Activated naive CD8-positive, alpha-beta T cell (primary cell): Measurements from ENCODE around the gene EVA1A.

ENCODE experiments used
- H3K27ac Mint-ChIP-seq: one replicate; pipeline ENCODE4 v1.8.0; 2021; ENCODE audit warnings: mixed read lengths
- H3K27me3 Mint-ChIP-seq: one replicate; pipeline ENCODE4 v1.8.0; 2021; ENCODE audit warnings: mixed read lengths
- H3K36me3 Mint-ChIP-seq: one replicate; pipeline ENCODE4 v1.8.0; 2021; ENCODE audit warnings: mixed read lengths
- H3K4me1 Mint-ChIP-seq: one replicate; pipeline ENCODE4 v1.8.0; 2021; ENCODE audit warnings: low read depth, mixed read lengths
- H3K4me3 Mint-ChIP-seq: one replicate; pipeline ENCODE4 v1.8.0; 2021; ENCODE audit warnings: mild to moderate bottlenecking, mixed read lengths
- H3K9me3 Mint-ChIP-seq: one replicate; pipeline ENCODE4 v1.8.0; 2021; ENCODE audit warnings: low read depth, mixed read lengths

EVA1A gene

DNA sequence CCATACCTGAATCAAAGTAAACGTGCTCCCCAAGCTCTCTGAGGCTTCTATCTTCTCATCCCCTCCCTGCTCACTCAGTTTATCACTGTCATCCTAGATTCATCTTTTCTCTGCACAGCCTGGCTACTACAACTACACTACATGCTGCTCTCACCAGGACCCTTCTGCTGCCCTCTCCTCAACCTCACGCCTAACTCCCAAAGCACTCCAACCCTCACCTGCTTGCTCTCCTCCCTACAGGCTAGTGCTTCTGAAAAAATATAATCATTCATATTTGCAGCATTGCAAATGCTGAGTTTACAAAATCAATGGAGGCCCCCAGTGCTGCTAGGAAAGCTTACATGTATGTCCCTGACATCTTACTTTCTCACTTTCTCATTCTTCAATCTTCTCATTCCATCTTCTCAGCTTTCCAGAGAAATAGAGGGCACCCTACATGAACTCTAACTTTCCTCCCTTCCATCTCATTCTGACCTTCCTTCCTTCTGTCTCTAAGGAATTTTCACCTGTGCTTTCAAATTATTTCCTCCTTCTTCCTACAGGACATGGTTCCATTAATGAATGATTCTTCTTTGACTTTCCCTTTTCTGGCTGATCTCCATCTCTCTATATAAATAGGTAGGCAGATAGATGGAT is 36.3 kb downstream of the EVA1A start:
- H3K4me3 Mint-ChIP-seq: no peak overlapping the region
- H3K27ac Mint-ChIP-seq: no peak overlapping the region
- H3K27me3 Mint-ChIP-seq: peaks cover 8% of the 10 kb centered on the region
- no peaks in the 10 kb centered on the region for H3K9me3 Mint-ChIP-seq
- H3K36me3 Mint-ChIP-seq: no peaks in the 10 kb centered on the region
- H3K4me1 Mint-ChIP-seq: no peaks in the 10 kb centered on the region

DNA sequence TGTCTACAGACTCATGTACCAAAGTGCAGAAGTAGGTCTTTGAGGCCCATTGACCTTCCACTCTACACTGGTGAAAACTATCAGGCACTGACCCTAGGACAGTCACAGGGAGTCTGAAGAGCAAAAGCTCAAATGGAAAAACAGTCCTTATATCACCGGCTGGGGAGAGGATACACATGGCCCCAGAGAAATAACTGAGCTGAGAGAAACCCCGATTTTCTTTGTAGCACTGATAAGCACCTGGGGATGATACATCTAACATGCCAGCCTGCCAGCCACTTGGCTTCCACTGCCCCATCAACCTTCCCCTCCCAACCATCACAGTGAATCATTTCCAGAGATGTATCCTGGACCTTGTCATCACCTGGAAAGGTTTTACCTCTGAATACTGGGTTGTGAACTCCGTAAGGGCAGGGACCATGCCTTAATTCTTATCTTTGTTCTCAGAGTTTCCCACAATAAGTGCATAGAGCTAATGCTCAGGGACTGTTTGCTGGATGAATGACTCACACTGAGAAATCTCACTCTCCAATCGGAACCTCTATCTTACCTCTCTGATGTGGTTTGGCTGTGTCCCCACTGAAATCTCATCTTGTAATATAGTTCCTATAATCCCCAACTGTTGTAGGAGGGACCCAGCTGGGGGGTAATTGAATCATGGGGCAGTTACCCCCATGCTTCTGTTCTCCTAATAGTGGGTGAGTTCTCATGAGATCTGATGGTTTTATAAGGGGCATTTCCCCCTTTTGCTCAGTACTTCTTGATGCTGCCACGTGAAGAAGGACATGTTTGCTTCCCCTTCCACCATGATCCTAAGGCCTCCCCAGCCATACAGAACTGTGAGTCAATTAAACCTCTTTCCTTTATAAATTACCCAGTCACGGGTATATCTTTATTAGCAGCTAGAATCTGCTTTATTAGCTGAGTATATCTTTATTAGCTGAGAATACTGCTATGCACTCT is 37.1 kb downstream of the EVA1A start:
- no peaks in the 10 kb centered on the region for H3K9me3 Mint-ChIP-seq
- H3K27me3 Mint-ChIP-seq: peaks cover 7% of the 10 kb centered on the region
- no peak overlapping the region for H3K4me3 Mint-ChIP-seq
- H3K36me3 Mint-ChIP-seq: no peaks in the 10 kb centered on the region
- H3K4me1 Mint-ChIP-seq: no peaks in the 10 kb centered on the region
- no peak overlapping the region for H3K27ac Mint-ChIP-seq

DNA sequence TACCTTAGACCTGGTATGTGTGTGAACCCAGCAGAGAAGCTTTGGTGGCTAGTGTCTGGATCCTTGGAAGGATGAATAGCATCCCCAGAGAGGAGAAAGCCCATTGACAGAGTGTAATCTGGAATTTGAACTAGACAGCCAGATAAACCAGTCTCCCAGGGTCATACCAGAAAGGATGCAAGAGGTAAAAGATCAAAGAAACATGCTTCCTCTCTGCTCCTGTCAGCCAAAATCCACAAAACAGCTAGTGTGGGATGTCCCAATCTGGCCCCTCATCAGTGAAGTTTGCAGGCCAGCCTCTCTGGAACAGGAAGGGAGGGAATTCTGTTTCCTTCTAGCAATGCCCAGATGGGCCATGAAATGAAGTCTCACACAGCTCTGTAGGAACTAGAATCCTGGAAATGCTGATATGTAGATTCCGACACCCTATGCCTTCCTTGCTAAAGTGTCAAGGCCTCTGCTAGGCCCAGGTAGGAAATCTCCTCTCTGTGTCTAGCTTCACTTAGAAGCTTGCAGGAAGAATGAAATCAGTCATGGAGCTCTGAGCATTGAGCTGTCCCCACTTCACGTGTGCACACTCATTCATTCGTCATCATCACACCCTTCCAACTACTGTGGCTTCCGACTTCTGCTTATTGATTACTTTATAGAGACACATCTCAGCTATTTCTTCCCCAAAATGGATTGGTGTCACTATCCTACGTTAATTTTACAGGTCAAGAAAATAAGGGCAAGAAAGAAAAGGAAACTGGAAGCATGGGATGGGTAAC is 38.0 kb downstream of the EVA1A start:
- Mint-ChIP-seq H3K27ac (no peak overlapping the region), H3K27me3 (peaks cover 7% of the 10 kb centered on the region), H3K4me1 (no peaks in the 10 kb centered on the region), H3K36me3 (no peaks in the 10 kb centered on the region), H3K9me3 (no peaks in the 10 kb centered on the region), H3K4me3 (no peak overlapping the region)

DNA sequence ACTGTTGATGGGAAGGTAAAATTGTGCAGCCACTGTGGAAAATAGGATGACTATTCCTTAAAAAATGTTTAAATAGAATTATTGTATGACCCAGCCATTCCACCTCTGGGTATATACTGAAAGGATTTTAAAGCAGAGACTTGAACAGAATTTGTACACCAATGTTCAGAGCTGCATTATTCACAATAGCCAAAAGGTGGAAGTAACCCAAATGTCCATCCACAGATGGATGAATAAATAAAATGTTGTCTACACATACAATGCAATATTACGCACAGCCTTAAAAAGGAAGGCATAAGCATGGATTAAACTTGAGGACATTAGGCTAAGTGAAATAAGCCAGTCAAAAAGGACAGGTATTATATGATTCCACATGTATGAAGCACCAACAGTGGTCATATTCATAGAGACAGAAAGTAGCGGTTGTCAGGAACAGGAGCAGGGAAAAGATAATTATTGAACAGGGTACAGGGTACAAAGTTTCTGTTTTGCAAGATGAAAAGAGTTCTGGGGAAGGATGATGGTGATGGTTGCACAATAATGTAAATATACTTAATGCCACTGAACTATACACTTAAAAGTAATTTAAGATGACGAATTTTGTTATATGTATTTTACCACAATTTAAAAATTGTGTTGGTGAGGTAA is 39.4 kb downstream of the EVA1A start:
- no peaks in the 10 kb centered on the region for H3K4me1 Mint-ChIP-seq
- H3K36me3 Mint-ChIP-seq: no peaks in the 10 kb centered on the region
- H3K27me3 Mint-ChIP-seq: peaks cover 3% of the 10 kb centered on the region
- no peak overlapping the region for H3K27ac Mint-ChIP-seq
- H3K4me3 Mint-ChIP-seq: no peak overlapping the region
- no peaks in the 10 kb centered on the region for H3K9me3 Mint-ChIP-seq

DNA sequence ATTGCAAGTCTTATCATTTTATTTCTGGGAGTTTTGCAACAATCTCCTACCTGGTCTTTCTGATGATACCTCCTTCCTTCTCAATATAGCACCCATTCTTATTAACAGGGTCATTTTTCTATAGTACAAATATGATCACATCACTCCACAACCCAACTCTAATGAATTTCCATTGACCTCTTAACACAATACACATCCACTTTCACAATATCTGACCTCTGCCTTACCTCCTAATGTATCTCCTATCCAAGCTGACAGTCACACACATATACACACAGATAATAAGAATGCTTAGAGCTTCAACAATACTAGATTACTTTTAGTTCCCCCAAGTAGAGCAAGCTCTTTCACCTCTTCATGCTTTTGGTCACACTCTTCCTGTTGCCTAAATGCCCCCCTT is 40.9 kb downstream of the EVA1A start:
- Mint-ChIP-seq H3K4me1 (no peaks in the 10 kb centered on the region), H3K9me3 (no peaks in the 10 kb centered on the region), H3K27ac (no peak overlapping the region), H3K4me3 (no peak overlapping the region), H3K36me3 (no peaks in the 10 kb centered on the region), H3K27me3 (peaks cover 3% of the 10 kb centered on the region)

DNA sequence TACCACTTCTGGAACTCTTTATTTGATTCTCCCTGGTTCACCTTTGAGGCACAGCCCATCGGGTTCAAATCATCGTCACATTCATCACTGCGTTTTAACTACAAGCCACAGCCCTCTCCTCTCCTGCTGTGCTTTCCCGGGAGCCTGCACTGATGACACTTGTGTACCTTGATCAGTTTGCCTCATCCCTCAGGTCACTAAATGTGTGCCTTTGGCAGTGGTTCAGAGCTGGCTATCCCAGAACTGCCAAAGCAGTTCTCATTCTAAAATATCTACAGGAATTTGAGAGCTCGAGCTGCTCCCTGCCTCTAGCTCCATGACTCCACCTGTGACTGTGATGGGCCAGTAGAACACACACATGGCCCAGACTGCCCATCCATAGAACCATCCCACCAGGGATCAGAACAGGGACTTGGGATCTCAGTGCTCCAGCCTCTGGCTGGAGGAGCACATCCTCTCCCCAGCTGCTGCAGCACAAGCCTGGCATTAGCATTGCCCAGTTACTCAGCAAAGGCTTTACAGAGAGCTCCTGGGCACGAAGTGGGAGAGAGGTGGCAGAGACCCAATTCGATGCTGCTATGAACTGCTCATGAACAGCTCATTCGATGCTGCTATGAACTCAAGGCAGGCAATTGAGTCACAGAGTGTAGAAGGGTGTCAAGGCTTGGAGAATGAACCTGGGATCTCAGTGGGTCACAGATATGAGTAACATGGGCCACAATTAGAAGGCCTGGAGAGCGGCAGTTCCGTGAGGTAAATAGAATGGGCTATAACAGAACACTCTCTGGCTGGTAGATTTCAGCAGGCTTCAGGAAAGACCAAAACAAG is 41.9 kb downstream of the EVA1A start:
- H3K36me3 Mint-ChIP-seq: no peaks in the 10 kb centered on the region
- no peaks in the 10 kb centered on the region for H3K4me1 Mint-ChIP-seq
- H3K4me3 Mint-ChIP-seq: no peak overlapping the region
- H3K9me3 Mint-ChIP-seq: no peaks in the 10 kb centered on the region
- H3K27me3 Mint-ChIP-seq: peaks cover 3% of the 10 kb centered on the region
- no peak overlapping the region for H3K27ac Mint-ChIP-seq

DNA sequence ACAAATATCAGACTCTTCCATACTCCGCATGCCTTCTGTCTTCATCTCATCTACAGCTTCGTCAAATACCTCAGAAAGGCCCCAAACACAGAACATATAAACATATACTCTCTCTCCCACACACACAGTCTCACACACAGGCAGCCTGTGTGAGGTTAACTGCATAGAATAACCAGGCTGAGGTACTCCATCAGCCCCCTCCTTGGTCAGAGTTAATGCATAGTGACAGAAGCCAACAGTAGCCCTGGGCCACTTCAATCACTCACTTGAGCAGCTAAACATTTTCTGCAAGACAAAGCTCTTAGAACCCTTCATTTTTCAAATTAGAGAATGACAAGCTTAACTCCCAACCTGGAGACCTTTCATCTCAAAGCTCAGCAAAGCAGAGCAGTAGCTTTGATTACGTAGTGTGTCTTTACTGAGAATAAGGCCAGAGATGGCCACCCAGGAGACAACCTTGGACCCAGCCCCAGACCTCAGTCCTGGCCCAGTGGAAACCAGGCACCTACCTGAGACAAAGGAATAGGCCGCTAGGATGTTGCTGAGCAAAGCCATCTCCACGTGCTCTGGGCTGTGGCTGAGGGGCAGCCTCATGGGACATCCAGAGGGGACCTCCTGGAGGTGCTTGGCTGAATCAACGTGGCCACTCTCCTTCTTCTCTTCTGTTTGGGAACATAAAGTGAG is 43.0 kb downstream of the EVA1A start:
- Mint-ChIP-seq H3K4me1 (no peaks in the 10 kb centered on the region), H3K4me3 (no peak overlapping the region), H3K9me3 (peaks cover 4% of the 10 kb centered on the region), H3K27ac (no peak overlapping the region), H3K27me3 (no peaks in the 10 kb centered on the region), H3K36me3 (no peaks in the 10 kb centered on the region)

DNA sequence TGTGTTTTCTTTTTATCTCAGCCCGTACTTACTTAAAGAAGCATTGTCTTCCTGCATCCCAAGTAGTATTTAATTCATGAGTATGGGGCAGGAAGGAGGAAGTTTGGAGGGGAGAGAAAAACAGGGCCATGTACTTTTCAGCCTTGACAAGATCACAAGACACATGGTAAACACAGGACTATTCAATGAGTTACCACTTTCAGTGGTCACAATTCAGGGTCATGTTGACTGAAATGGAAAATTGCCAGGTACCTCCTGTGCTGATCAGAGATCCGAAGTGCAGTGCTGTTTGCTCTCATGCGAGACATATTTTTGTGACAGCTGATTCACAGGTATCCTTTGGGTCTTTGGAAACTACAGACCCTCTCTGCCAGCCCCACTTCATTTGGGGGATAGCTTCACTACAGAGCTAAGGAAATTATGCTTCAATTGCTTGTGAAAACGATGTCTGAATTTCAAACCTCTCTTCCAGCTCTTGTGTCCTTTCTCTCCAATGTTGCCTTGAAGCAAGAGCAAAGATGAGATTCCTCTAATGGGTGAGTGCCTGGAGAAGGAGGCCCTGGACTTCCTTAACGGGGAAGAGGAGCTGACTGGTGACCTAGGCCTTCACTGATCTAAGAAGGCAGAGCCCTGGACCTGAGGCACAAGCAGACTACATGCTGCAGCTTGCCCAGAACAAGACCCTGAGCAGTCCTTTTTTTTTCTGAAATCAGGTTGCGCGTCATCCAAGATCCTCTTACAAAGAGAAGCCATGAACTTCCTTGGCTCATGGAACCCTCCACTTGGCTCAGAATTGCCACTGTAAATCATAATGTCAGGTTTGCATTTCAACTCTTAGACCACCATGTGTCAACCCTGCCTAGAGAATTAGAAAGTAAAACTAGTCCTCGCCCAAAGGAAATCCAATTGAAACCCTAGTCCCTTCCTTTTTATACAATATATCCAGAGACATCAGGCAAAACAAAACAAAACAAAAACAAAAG is 44.1 kb downstream of the EVA1A start:
- H3K9me3 Mint-ChIP-seq: peaks cover 11% of the 10 kb centered on the region
- no peaks in the 10 kb centered on the region for H3K27me3 Mint-ChIP-seq
- H3K36me3 Mint-ChIP-seq: peaks cover 2% of the 10 kb centered on the region
- H3K4me1 Mint-ChIP-seq: no peaks in the 10 kb centered on the region
- no peak overlapping the region for H3K4me3 Mint-ChIP-seq
- H3K27ac Mint-ChIP-seq: no peak overlapping the region

DNA sequence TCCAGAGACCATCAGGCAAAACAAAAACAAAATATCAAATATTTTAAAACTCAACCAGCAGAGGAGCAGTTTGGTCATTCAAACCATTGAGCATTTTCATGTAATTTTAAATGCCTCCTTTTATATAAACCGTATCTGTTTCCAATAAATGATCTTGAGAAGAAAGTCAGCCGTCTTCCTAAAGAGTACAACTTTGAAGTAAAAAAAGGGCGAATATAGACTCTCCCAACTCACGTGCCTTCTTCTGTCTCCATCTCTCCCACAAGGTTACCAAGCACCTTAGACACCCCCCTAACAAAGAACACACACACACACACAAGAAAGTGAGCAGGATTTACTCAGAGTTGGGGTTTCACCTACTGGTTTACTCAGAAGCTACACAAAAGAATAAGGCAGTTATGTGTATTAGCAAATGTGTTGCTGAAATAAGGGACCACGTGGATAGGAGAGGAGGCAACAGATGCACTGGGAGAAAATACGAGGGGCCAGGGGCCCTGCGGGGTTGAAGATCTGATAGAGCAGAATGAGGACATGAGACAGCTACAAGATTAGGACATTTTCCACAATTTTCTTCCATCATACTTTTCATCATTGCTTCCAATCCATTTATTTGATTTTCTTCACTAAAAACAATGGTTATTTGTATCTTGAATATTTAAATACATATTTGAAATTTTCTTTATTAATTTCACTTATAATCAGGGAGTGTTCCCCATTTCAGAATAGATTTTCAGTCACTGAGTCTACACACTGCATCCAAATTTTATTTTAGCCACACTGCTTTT is 45.0 kb downstream of the EVA1A start:
- Mint-ChIP-seq H3K36me3 (peaks cover 2% of the 10 kb centered on the region), H3K27me3 (no peaks in the 10 kb centered on the region), H3K4me3 (no peak overlapping the region), H3K9me3 (peaks cover 13% of the 10 kb centered on the region), H3K27ac (no peak overlapping the region), H3K4me1 (no peaks in the 10 kb centered on the region)

DNA sequence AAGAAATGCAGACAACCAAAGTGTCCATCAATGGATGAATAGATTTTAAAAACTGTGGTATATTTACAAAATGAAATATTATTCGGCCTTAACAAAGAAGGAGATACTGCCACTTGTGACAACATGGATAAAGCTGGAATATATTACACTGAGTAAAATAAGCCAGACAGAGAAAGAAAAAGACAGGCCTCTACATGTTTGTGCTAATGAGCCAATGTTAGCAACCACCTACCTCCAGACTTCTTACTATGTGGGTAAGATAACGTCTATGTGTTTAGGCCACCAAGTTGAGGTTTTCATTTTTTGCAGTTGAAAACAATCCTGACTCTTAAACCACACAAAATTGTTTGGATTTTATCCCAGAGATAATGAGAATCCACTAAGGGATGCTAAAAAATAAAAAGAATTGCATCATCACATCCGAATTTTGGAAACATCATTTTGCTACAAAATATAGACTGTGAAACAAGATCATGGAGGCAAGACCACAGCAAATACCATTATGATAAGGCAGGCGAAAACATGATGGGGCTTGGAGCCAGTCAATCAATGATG is 47.0 kb downstream of the EVA1A start:
- no peak overlapping the region for H3K27ac Mint-ChIP-seq
- peaks cover 19% of the 10 kb centered on the region for H3K9me3 Mint-ChIP-seq
- no peak overlapping the region for H3K4me3 Mint-ChIP-seq
- H3K27me3 Mint-ChIP-seq: peaks cover 3% of the 10 kb centered on the region
- no peaks in the 10 kb centered on the region for H3K4me1 Mint-ChIP-seq
- H3K36me3 Mint-ChIP-seq: peaks cover 2% of the 10 kb centered on the region

DNA sequence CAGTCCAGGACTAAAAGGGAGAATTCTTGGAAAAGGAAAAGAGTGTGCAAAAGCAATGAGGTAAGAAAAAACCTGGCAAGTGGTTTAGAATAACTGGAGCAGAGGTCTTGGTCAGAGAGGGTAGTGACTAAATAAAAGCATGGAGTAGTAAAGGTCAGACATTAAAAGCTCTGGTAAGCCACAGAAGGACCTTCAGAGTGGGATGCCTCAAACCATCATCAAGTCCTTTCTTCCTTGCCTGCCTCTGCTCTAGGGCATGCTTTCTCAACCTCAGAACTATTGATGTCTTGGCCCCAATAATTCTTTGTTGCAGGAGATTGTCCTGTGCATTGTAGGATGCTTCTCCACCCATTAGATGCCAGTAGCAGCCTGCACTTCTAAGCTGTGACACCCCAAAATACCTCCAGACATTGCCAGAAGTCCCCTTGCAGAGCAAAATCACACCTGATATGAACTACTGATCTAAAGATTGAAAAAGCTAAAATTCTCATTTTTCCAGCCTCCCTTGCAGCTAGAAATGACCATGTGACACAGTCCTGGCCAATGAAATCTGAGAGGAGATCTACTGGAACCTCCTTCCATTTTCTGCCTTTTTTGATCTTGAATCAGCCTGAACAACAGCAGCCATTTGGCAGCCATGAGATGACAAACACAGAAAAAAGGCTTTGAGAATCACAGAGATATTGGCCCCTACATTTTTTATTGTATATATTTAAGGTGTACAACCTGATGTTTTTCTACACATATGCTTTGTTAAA is 48.1 kb downstream of the EVA1A start:
- no peaks in the 10 kb centered on the region for H3K4me1 Mint-ChIP-seq
- H3K36me3 Mint-ChIP-seq: peaks cover 2% of the 10 kb centered on the region
- H3K27me3 Mint-ChIP-seq: peaks cover 5% of the 10 kb centered on the region
- no peak overlapping the region for H3K4me3 Mint-ChIP-seq
- H3K9me3 Mint-ChIP-seq: peaks cover 20% of the 10 kb centered on the region
- H3K27ac Mint-ChIP-seq: no peak overlapping the region
